Activated T-cell treated with anti-CD3 and anti-CD28 coated beads, Interleukin-2, amount 50 U/mL, for 4 hours (primary cell): ENCODE measurements around the gene SLC22A23. TPM values are rescaled to one million over a fixed set of nuclear protein-coding genes. Genes with fewer than 3 reads are reported as not detected.
"Not testable (repeated sequence)": the region's sequence is repeated elsewhere in the genome, so short reads cannot be mapped to it uniquely, and the experiment has no call there.

ENCODE experiments used
- ATAC-seq, 2 donors: fragments of 200-7000 bp; cut with Tn5 transposase; one replicate each; pipeline ENCODE4 v1.10.0; 2021
- DNase-seq: peaks from one replicate; pipeline ENCODE4 v3.0.0-alpha.2; 2020
- H3K27me3 Mint-ChIP-seq: one replicate; pipeline ENCODE4 v1.8.0; 2021; ENCODE audit warnings: low read depth, mixed read lengths
- H3K36me3 Mint-ChIP-seq: one replicate; pipeline ENCODE4 v1.8.0; 2022; ENCODE audit warnings: mixed read lengths; ENCODE audit not compliant: insufficient read depth
- H3K4me1 Mint-ChIP-seq: one replicate; pipeline ENCODE4 v1.8.0; 2021; ENCODE audit warnings: low read depth, mixed read lengths
- H3K4me3 Mint-ChIP-seq: one replicate; pipeline ENCODE4 v1.8.0; 2021; ENCODE audit warnings: mild to moderate bottlenecking, moderate library complexity, mixed read lengths
- H3K9me3 Mint-ChIP-seq: one replicate; pipeline ENCODE4 v1.8.0; 2021; ENCODE audit warnings: mixed read lengths
- total RNA-seq, 3 donors: library from RNA; stranded (reverse); gene quantifications; one replicate each; pipeline ENCODE4 v1.2.1, GENCODE V29; 2021

Gene SLC22A23
- total RNA-seq, 3 donors from 2014 or later, result 0.50 to 1.2 (median 0.54) TPM

DNA sequence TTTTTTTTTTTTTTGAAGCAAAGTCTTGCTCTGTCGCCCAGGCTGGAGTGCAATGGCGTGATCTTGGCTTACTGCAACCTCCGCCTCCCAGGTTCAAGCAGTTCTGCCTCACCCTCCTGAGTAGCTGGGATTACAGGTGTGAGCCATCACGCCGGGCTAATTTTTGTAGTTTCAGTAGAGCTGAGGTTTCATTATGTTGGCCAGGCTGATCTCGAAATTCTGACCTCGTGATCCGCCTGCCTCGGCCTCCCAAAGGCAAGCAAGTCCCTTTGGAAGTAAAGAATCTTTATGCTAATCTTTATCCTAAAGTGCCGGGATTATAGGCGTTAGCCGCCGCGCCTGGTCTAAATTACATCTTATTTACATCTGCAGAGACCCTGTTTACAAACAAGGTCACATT lies 196.6 kb downstream of the SLC22A23 start:
- Mint-ChIP-seq H3K27me3 (no peaks in the 10 kb centered on the region), H3K4me3 (peak overlapping the region; percentile 95), H3K36me3 (peaks cover 15% of the 10 kb centered on the region), H3K4me1 (peaks cover 47% of the 10 kb centered on the region), H3K9me3 (no peaks in the 10 kb centered on the region)
- ATAC-seq, result no peak
- no peak for DNase-seq

DNA sequence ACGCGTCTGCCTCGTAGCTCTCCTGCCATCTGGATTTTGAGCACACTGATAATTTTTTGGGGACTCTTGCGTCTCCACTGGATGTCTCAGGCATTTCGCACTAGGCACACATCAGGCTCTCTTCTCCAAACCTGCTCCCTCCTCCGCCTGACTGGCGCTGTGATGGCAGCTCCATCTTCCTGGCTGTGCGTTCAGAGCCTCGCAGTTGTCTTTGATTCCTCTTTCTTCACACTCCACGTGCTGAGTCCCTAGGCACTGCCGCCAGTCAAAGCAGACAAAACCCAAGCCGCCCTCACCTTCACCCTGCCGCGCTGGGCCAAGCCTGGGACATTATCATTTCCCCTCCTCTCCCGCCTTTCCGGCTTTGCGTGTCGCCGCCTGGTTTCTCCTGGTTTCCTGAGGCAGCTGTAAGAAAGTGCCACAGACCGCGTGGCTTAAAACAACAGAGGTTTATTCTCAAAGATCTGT lies 197.3 kb downstream of the SLC22A23 start:
- H3K9me3 Mint-ChIP-seq, result no peaks in the 10 kb centered on the region
- ATAC-seq, result peak; percentile 33 to 48
- H3K4me3 Mint-ChIP-seq, result peak overlapping the region; percentile 95

DNA sequence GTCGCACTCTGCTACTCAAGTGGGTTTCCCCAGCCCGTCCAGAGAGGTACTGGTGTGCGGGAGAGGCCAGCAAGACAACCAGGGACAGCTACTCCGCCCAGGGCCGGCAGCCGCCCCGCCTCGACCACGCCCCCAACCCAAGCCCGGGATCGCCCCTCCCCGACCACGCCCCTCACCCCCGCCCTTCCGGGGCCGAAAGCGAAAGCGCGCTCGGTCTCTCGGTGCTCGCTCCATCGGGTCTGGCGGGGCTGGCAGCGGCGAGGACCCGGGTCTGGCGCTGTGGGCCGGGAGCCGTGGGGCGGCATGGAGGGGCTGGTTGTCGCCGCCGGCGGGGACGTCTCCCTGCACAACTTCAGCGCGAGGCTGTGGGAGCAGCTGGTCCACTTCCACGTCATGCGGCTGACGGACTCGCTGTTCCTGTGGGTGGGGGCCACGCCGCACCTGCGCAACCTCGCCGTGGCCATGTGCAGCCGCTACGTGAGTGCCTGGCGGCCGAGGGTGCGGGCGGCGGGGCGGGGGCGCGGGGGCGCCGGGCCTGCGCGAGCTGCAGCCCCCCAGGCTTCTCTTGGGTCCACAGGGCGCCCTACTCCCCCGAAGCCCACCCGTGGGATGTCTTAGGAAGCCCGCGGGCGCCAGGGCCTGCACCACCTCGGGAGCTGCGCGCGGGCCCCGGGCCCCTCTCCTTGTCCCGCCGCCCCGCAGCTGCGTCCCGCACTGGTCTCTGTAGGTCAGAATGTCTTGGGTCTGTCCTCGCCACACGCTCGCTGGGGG lies 197.9 kb downstream of the SLC22A23 start, which contains the start of gene PSMG4:
TSS of gene PSMG4 (plus strand) at position 228 of the 771 bp plus-strand sequence. CDS start at position 304, 76 bp downstream.
- Mint-ChIP-seq H3K4me3 (peak within 1 kb of the TSS; percentile 95), H3K4me1 (peaks cover 36% of the 10 kb centered on the region), H3K27me3 (no peaks in the 10 kb centered on the region), H3K36me3 (peaks cover 10% of the 10 kb centered on the region), H3K9me3 (peaks cover 5% of the 10 kb centered on the region)
- DNase-seq (peak; percentile 95), ATAC-seq (peak; percentile 82 to 83)

More for the DNA sequence above, 197.3 kb downstream of the SLC22A23 start:
- peak; percentile 16 for DNase-seq
- H3K36me3 Mint-ChIP-seq, result peaks cover 10% of the 10 kb centered on the region
- peaks cover 41% of the 10 kb centered on the region for H3K4me1 Mint-ChIP-seq
- no peaks in the 10 kb centered on the region for H3K27me3 Mint-ChIP-seq

DNA sequence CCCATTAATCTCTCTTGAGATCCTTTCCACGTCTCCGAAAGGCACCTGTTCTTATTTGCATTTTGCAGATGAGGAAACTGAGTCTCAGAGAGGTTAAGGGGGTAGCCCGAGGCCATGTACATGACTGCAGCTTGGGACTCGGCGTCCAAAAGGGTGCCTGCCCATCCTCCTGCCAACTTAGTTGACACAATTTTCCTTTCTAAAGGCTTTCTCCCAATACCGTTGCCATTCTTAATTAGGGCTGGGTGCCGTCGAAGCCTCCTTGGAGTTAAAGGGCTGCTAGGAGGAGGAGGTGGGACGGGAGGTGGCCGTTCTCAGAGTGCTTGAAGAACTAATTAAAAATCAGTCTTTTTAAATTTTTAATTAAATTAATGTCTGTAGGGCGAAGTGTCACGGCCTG lies 198.6 kb downstream of the SLC22A23 start:
- DNase-seq (no peak), ATAC-seq (no peak)
- Mint-ChIP-seq H3K9me3 (peaks cover 5% of the 10 kb centered on the region), H3K4me1 (peaks cover 30% of the 10 kb centered on the region), H3K4me3 (peak overlapping the region; percentile 73), H3K36me3 (peaks cover 5% of the 10 kb centered on the region), H3K27me3 (no peaks in the 10 kb centered on the region)

DNA sequence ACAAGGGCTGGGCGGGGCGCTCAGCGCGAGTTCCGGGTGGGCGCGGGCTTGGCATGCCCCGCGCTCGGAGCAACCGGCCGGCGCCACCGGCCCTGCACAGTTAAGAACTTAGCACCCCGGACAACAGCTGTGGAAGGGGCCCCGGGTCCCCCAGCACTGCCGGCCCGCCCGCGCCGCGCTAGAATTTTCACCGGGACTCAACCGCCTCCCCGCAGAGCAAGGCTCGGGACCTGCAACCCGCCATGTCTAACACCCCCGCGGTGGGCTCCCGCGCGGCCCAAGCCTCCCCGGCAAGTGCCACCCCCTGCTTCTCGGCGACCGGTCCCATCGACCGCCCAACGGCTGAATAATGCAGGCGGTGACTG lies 203.3 kb downstream of the SLC22A23 start:
- Mint-ChIP-seq H3K4me3 (no peak overlapping the region), H3K36me3 (no peaks in the 10 kb centered on the region), H3K4me1 (peaks cover 4% of the 10 kb centered on the region), H3K9me3 (peaks cover 5% of the 10 kb centered on the region), H3K27me3 (peaks cover 18% of the 10 kb centered on the region)
- DNase-seq, result no peak
- ATAC-seq, result no peak

DNA sequence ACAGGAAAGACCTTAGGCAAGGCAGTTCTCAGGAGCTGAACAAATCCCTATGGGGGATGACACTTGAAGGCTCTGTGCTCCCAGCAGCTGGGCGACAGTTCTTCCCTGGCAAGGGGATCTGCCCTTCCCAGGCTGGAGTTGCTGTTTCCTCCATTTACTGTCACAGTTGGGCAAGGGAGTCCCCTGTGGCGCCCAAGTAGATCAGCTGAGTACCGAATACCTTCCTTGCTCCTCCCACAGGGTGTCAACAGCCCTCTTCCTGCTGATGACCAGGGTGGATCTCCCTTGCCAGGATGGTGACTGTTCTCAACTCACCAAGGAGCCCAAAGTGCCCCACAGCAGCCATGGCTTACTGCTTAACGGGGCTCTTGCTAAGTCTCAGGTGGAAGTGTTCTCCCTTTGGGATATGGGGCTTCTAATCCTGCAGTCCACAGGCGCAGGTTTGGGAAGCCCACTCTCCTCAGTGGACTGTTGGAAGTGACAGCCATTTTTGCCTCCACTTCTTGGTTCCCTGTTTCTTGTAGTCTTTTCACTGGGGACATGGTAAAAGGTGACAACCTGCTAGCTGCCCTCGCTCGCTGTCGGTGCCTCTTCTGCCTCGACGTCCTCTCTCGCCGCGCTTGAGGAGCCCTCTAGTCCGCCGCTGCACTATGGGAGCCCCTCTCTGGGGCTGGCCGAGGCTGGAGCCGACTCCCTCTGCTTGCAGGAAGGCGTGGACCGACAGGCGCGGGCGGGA lies 203.8 kb downstream of the SLC22A23 start:
- peaks cover 23% of the 10 kb centered on the region for H3K27me3 Mint-ChIP-seq
- no peaks in the 10 kb centered on the region for H3K36me3 Mint-ChIP-seq
- H3K4me1 Mint-ChIP-seq, result peaks cover 4% of the 10 kb centered on the region
- H3K9me3 Mint-ChIP-seq, result peaks cover 5% of the 10 kb centered on the region
- DNase-seq (no peak), ATAC-seq (no peak)
- no peak overlapping the region for H3K4me3 Mint-ChIP-seq

DNA sequence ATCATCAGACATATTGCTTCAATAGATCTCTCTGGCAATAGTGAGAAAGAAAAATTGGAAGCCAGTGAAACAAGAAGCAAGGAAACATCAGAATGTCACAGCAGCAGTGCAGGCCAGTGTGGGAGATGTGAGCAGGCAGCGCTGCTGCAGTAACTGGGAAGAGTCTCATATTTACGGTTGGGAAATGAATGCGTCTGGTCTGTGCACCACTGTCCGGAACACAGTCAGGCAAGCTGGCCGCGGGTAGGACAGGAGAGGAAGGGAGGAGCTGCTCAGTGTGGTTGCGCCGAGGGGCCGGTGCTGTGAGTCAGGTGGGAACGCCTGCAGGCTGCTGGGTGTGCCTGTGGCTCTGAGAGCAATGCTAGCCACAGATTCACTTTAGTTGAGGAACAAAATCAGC lies 204.5 kb downstream of the SLC22A23 start:
- Mint-ChIP-seq H3K27me3 (peaks cover 30% of the 10 kb centered on the region), H3K4me3 (no peak overlapping the region), H3K4me1 (peaks cover 4% of the 10 kb centered on the region), H3K9me3 (peaks cover 5% of the 10 kb centered on the region), H3K36me3 (no peaks in the 10 kb centered on the region)
- ATAC-seq (no peak), DNase-seq (no peak)

DNA sequence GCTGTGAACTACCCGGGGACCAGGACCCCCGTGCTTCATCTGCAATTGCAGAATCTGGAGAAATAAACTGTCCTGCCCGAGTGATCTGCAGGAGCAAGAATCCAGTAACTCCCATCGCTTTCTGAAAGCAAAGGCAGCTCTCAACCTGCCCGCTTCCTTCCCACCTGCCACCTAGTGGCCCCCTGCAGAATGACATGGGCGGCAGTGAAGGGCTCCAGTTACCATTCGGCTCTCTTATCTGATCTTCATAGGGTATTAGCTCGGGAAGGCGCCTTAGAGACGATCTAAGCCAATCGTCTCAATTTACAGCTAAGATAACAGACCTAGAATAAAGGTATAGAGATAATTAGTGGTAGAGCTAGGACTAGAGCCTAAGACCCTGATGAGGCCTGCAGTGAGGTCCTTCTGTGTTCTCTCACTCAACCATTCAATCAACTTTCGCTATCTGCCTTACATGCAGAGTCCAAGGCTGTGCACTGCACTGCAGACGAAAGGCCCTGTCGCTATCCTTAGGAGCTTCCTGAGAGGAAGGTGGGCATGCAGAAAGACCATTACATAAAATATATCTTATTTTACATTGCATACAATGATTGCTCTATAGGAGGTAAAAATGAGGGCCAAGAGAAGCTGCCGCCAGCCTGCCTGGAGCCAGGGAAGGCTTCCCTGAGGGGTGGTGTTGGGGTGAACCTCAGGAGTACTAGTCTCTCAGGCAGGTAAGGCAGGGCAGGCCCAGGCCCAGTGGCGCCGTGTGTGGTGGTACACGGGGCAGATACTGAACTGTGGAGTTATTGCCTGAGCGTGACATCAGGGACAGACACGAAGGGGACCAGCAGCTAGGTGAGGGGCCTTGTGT lies 205.2 kb downstream of the SLC22A23 start:
- H3K27me3 Mint-ChIP-seq, result peaks cover 35% of the 10 kb centered on the region
- ATAC-seq, result peak; percentile 83 to 95
- peaks cover 4% of the 10 kb centered on the region for H3K4me1 Mint-ChIP-seq
- H3K4me3 Mint-ChIP-seq, result no peak overlapping the region
- H3K9me3 Mint-ChIP-seq, result peaks cover 5% of the 10 kb centered on the region
- H3K36me3 Mint-ChIP-seq, result no peaks in the 10 kb centered on the region
- peak; percentile 81 for DNase-seq

DNA sequence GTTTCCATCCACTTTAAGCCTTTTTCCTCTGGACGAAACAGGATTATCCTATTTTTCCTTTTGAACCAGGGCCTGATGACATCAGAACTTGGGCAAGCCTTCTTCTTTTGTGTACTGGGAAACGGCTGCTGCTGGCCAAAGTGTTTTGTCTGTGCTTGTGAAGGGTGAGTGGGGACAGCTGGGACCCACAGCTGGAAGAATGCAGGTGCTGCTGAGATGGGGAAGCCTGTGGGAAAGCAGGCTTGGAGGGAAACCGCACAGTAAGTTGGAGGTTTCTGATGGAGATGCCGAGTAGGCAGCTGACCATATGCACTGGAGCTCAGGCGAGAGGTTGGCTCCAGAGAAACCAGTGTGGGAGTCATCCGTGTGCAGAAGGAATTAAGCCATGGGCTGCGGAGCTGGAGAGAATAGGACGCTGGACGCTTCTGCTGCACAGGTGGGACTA lies 206.6 kb downstream of the SLC22A23 start:
- H3K36me3 Mint-ChIP-seq, result no peaks in the 10 kb centered on the region
- H3K27me3 Mint-ChIP-seq, result peaks cover 40% of the 10 kb centered on the region
- peaks cover 5% of the 10 kb centered on the region for H3K9me3 Mint-ChIP-seq
- H3K4me3 Mint-ChIP-seq, result no peak overlapping the region
- DNase-seq, result no peak
- ATAC-seq, result no peak
- H3K4me1 Mint-ChIP-seq, result peaks cover 4% of the 10 kb centered on the region

DNA sequence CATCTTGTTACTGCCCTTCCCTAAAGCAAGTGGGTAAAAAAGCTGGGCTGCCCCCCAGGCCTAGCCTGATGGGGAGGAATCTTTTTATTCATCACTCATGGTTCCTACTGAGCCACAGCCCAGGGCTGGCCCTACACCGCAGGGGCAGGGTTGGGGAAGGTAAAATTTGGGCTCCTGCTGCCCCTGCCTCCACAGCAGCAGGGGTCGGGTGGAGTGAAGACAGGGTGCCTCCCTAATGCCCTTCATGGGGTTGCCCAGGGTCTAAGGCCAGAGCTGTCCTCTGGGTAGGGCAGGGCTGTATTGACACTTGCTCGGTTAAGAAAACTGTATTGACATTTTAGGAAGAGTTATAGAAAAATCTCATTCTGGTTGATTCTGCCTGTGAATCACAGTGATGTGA lies 207.0 kb downstream of the SLC22A23 start:
- ATAC-seq, result no peak
- Mint-ChIP-seq H3K9me3 (peaks cover 5% of the 10 kb centered on the region), H3K27me3 (peaks cover 40% of the 10 kb centered on the region), H3K4me3 (no peak overlapping the region), H3K36me3 (no peaks in the 10 kb centered on the region), H3K4me1 (peaks cover 4% of the 10 kb centered on the region)
- no peak for DNase-seq

DNA sequence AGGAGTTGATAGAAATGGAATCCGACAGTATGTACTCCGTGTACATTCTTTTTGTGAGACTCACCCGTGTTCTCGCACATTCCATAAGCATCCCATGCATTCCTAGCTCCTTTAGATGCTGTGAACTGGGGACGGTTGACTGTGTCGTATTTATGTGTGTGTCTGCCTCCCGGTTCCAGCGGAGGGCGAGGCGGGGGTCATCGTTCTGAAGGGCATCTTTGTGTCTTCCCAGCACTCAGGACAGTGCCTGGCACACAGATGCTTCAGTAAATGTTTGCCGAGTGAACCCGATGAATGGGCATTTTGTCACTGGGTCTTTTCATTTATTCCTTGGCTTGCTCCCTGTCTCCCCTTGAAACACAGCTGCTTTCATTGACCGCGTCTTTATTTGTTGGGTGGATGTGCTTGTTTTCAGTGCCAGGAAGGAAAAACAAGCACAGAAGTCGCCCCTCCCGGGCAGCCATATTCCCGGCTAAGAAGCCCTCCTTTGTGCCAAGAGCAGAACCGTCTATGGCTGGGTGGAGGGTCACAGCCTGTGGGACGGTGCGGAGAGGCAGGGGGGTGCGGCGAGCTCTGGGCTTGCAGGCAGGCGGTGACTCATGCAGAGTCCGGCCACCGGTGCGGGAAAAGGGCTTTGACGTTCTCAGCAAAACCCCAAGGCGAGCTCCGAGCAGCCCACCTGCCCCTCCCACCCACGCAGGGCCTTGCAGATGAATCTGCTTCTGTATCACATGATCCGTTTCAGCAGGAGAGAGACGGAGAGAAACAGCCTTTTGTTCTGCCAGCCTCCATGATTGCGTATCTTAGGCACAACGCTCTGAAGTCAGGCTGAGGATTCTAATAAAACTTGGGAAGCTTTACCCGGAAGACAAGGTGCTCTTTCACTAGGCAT lies 209.3 kb downstream of the SLC22A23 start:
- H3K4me1 Mint-ChIP-seq, result peaks cover 4% of the 10 kb centered on the region
- no peaks in the 10 kb centered on the region for H3K9me3 Mint-ChIP-seq
- H3K4me3 Mint-ChIP-seq, result no peak overlapping the region
- DNase-seq (no peak), ATAC-seq (no peak)
- peaks cover 53% of the 10 kb centered on the region for H3K27me3 Mint-ChIP-seq
- H3K36me3 Mint-ChIP-seq, result no peaks in the 10 kb centered on the region

DNA sequence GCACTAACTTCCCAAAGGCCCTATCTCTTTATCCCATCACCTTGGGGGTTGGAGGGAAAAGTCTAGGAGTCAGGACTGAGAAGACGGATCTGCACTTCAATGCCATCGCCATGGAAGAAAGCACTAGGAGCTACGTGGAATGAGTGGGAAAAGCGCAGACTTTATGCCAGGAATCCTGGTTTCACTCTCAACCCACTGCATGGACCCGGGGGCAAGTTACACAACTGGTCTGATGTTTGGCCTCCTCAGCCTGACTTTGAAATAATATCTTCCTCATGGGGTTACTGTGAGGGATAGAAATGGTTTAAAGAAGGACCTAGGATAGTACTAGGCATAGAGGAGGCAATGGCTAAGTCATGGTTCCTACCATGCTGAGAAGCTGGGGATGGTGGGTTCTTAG lies 211.6 kb downstream of the SLC22A23 start:
- H3K27me3 Mint-ChIP-seq, result peaks cover 52% of the 10 kb centered on the region

DNA sequence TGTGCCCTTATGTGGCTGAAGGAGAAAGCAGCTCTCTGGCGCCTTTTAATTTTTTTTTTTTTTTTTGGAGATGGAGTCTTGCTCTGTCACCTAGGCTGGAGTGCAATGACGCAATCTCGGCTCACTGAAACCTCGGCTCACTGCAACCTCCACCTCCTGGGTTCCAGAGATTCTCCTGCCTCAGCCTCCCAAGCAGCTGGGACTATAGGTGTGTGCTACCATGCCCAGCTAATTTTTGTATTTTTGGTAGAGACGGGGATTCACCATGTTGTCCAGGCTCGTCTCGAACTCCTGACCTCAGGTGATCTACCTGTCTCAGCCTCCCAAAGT lies 212.1 kb downstream of the SLC22A23 start:
- not testable (repeated sequence) for H3K36me3 Mint-ChIP-seq

More for the DNA sequence above, 211.6 kb downstream of the SLC22A23 start:
- Mint-ChIP-seq H3K9me3 (no peaks in the 10 kb centered on the region), H3K4me1 (no peaks in the 10 kb centered on the region), H3K36me3 (no peaks in the 10 kb centered on the region), H3K4me3 (no peak overlapping the region)
- ATAC-seq (no peak), DNase-seq (no peak)

More for the DNA sequence above, 212.1 kb downstream of the SLC22A23 start:
- not testable (repeated sequence) for ATAC-seq, H3K4me1 Mint-ChIP-seq, H3K4me3 Mint-ChIP-seq, H3K9me3 Mint-ChIP-seq, DNase-seq
- H3K27me3 Mint-ChIP-seq, result peaks cover 52% of the 10 kb centered on the region
